HL-60 (cell line): ENCODE results near the gene PIGR.

Experiments used
- DNase-seq, 2 experiments: peaks; one replicate each; pipeline ENCODE4 v3.0.0-alpha.2; 2010 to 2020; ENCODE audit warnings: low read depth in 1 of 2, low spot score in 1 of 2
- H3K27ac ChIP-seq: fragments of 250-450 bp; sonication (Bioruptor Pico); replicated peaks from 2 replicates; pipeline ENCODE4 v1.5.1; 2020; ENCODE audit warnings: mild to moderate bottlenecking, moderate library complexity
- H3K27me3 ChIP-seq: fragments of 250-450 bp; sonication (Bioruptor Pico); 2 replicates; pipeline ENCODE4 v1.5.1; 2021; ENCODE audit warnings: mild to moderate bottlenecking, moderate library complexity; ENCODE audit not compliant: insufficient read depth, poor library complexity, severe bottlenecking
- H3K4me3 ChIP-seq: replicated peaks from 2 replicates; pipeline ENCODE4 v1.5.1; 2011; ENCODE audit warnings: mild to moderate bottlenecking, control low read depth, low read length; ENCODE audit not compliant: insufficient read depth
- GABPA ChIP-seq: IDR thresholded peaks from 2 replicates; pipeline ENCODE4 v1.6.1; 2012; ENCODE audit warnings: low read depth
- POLR2AphosphoS5 ChIP-seq: IDR thresholded peaks from 2 replicates; pipeline ENCODE4 v1.6.1; 2012; ENCODE audit warnings: low read depth
- SPI1 ChIP-seq: IDR thresholded peaks from 2 replicates; pipeline ENCODE4 v1.6.1; 2012; ENCODE audit warnings: low read depth, mild to moderate bottlenecking, borderline replicate concordance
- TF ChIP-seq, protein P1 (sequence below): IDR thresholded peaks from 2 replicates; pipeline ENCODE4 v1.6.1; 2012; ENCODE audit warnings: low read depth; ENCODE audit not compliant: insufficient replicate concordance
- TF ChIP-seq, protein P2 (sequence below): IDR thresholded peaks from one replicate; pipeline ENCODE4 v1.5.1; 2011; ENCODE audit warnings: low read length, control low read depth, inconsistent platforms; ENCODE audit not compliant: insufficient read depth

The PIGR gene

DNA sequence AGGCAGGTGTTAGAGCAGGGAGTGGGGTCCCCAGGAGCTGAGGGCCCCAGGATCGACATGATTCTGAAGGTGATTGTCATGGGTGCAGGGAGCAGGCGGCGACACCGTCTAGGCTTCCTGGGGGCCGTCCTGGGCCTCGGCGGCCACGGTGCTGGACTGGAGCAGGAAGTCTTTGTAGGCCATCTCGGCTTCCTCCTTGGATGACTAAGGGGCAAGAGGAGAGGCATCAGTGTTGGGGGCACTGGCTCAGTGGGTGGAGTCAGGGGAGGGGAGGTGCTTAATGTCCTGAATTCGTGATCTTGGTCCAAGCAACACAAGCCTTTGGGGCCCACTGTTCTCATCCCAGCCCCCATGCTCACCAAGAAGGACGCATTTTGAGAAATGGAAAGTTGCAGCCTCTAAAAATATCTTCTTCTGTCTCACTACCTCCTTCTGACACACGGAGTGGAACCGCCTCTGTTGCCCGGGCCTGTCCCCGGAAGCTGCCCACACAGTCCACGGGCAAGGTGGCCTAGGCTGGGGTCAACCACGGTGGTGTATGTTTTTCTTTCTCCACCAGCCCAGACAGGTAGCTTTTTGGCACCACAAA lies 16.0 kb downstream of the PIGR start:
- Histone ChIP-seq H3K4me3 (no peak overlapping the region), H3K27me3 (no peaks in the 10 kb centered on the region), H3K27ac (no peak overlapping the region)
- TF ChIP-seq POLR2AphosphoS5 (no peak), SPI1 (no peak), GABPA (no peak)
- TF ChIP-seq, protein P1, sequence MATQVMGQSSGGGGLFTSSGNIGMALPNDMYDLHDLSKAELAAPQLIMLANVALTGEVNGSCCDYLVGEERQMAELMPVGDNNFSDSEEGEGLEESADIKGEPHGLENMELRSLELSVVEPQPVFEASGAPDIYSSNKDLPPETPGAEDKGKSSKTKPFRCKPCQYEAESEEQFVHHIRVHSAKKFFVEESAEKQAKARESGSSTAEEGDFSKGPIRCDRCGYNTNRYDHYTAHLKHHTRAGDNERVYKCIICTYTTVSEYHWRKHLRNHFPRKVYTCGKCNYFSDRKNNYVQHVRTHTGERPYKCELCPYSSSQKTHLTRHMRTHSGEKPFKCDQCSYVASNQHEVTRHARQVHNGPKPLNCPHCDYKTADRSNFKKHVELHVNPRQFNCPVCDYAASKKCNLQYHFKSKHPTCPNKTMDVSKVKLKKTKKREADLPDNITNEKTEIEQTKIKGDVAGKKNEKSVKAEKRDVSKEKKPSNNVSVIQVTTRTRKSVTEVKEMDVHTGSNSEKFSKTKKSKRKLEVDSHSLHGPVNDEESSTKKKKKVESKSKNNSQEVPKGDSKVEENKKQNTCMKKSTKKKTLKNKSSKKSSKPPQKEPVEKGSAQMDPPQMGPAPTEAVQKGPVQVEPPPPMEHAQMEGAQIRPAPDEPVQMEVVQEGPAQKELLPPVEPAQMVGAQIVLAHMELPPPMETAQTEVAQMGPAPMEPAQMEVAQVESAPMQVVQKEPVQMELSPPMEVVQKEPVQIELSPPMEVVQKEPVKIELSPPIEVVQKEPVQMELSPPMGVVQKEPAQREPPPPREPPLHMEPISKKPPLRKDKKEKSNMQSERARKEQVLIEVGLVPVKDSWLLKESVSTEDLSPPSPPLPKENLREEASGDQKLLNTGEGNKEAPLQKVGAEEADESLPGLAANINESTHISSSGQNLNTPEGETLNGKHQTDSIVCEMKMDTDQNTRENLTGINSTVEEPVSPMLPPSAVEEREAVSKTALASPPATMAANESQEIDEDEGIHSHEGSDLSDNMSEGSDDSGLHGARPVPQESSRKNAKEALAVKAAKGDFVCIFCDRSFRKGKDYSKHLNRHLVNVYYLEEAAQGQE: no peak
- TF ChIP-seq, protein P2, sequence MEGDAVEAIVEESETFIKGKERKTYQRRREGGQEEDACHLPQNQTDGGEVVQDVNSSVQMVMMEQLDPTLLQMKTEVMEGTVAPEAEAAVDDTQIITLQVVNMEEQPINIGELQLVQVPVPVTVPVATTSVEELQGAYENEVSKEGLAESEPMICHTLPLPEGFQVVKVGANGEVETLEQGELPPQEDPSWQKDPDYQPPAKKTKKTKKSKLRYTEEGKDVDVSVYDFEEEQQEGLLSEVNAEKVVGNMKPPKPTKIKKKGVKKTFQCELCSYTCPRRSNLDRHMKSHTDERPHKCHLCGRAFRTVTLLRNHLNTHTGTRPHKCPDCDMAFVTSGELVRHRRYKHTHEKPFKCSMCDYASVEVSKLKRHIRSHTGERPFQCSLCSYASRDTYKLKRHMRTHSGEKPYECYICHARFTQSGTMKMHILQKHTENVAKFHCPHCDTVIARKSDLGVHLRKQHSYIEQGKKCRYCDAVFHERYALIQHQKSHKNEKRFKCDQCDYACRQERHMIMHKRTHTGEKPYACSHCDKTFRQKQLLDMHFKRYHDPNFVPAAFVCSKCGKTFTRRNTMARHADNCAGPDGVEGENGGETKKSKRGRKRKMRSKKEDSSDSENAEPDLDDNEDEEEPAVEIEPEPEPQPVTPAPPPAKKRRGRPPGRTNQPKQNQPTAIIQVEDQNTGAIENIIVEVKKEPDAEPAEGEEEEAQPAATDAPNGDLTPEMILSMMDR: no peak
- no peak for DNase-seq

DNA sequence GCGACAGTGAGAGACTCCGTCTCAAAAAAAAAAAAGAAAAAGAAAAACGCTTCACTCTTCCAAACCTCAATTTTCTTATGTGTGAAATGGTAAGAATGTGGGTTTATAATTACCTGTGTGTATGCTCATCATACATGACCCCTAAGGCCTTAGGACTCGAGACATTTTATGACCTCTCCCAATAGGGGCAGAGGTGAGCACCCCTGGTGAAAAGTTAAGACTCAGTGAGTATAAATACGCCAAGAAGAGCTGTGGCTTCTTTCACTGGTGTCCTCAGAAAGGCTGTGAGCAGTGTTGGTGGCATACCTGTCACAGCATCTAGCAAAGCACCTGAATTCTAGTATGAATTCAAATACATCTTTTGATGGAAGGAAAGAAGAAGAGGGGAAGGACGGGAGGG lies 16.7 kb downstream of the PIGR start:
- H3K27me3 ChIP-seq: no peaks in the 10 kb centered on the region
- TF ChIP-seq SPI1: no peak
- TF ChIP-seq POLR2AphosphoS5: no peak
- no peak for TF ChIP-seq GABPA
- TF ChIP-seq, protein P1: no peak
- TF ChIP-seq, protein P2: no peak
- H3K27ac ChIP-seq: no peak overlapping the region
- DNase-seq: no peak
- H3K4me3 ChIP-seq: no peak overlapping the region

DNA sequence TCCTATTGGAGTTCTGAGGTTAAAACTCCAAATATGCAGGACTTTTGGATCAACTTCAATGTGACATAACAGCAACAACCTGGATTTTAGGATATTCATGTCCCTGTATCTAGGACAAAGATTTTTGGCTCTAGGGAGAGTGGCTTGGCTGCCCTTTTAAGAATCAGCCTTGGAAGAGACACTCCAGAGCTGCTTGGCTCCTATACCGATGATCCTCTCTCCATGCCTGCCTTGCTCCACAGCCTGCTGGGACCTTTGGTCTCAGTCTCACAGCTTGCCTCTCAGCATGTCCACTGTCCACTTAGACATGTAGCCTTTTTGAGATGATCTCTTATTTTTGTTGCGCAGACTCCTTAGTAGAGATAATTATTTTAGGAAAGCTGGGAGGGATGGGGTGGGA lies 20.0 kb downstream of the PIGR start:
- TF ChIP-seq, protein P1: no peak
- TF ChIP-seq SPI1 (no peak), POLR2AphosphoS5 (no peak), GABPA (no peak)
- TF ChIP-seq, protein P2: no peak
- no peak overlapping the region for H3K27ac ChIP-seq
- H3K4me3 ChIP-seq: no peak overlapping the region
- H3K27me3 ChIP-seq: no peaks in the 10 kb centered on the region
- DNase-seq: no peak
